GM21723 (cell line): ENCODE data around the gene TAF1C.
"Not testable (repeated sequence)": the region's sequence is repeated elsewhere in the genome, so short reads cannot be mapped to it uniquely, and the experiment has no call there.

ENCODE experiments used
- ATAC-seq: cut with Tn5 transposase; IDR thresholded peaks from one replicate; pipeline ENCODE4 v1.9.1; 2021; ENCODE audit warnings: mild to moderate bottlenecking, moderate library complexity; ENCODE audit not compliant: unreplicated experiment

Gene TAF1C

DNA sequence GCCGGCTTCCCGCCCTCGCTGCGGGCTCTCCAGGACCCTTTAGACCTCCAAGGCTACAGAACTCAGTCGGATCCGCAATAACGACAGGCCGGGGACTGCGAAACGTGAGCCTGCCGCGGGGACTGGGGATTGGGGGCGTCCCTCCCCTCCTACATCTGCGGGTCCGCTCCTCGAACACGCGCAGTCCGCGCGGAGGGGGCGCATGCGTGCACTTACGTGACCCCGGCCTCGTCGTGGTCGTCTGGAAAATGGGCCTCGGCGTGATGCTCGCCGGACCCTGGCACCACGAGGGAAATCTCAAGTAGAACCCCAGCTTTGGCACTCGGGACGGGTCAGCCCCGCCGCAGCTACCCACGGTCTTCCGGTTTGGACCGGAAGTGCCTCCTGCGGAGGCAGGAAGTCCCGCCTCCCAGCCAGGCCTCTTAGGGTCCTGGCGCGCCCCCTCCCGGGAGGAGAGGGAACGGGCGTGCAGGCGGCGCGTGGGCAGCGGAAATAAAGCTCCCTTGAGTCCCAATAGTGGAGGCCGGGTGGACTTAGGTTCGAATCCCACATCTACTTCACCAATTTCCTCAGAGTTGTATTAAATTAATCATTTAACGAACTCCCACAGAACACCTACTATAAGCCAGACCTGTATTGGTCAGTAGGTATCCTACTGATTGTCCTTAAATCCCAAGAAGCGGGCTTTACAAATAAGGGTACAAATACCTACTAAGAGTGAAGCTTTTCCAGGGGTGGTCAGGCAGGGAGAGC is at the start of gene TAF1C:
Gene TAF1C (minus strand): TSS at position 373 of the 753 bp plus-strand sequence. CDS start 2,069 bp downstream, outside the sequence.
- peak; percentile 93 for ATAC-seq

DNA sequence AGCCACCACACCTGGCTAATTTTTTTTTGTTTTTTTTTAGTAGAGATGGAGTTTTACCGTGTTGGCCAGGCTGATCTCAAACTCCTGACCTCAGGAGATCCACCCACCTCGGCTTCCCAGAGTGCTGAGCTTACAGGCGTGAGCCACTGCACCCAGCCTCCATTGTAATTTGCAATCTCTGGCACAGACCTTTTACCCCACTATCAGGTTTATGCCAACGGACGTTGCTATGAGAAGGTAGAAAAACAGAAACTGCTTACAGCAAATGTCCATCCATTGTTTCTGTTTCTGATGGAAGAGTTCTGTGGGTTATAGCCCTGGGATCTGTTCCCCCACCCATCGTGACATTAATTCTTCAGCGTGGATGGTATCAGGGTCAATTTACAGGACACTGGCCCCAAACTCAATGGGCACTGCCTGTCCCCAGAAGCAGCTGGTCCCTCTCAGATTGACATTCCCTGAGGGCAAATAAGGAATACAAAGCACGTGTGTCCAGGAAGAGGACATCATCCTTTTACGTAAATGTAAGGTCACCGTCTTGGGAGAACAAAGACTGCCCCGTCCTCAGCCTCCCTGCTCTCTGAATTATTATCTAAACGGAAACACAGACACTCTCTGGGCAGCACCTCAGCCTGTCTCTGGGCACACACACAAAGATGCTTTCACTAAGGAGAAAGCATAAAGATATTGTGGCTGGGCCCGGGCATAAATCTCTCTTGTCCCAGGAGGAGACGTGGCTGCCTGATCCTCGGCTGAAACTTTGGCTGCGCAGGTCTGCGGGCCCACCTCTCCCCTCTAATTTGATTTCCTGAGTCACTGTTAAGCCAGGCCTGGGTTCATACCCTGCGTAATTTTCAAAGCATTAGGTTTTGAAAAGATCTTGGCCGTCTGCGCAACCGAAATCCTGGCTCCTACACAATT is 47.7 kb upstream of the TAF1C start:
- no peak for ATAC-seq

- ATAC-seq, result no peak
Observed at GRCh38 chr16:84233748-84234147, 46.9 kb upstream of the TAF1C start.

DNA sequence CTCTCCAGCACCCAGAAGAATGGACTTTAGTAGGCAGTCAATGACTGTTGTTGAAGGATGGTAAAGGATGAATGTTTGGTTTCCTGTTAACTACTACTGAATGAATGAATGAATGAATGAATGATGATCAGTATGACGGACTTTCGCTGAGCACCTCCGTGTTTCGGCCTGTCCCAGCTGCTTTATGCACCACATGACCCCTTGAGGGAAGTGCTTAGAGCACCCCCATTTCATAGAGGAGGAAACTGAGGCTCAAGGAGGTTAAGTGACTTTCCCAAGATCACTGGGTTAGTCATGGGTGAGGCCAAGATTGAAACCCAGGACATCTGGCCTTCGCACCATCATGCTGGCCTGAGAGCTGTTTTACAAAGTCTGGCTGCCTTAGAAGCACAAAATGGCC is 46.1 kb upstream of the TAF1C start:
- ATAC-seq, result no peak

DNA sequence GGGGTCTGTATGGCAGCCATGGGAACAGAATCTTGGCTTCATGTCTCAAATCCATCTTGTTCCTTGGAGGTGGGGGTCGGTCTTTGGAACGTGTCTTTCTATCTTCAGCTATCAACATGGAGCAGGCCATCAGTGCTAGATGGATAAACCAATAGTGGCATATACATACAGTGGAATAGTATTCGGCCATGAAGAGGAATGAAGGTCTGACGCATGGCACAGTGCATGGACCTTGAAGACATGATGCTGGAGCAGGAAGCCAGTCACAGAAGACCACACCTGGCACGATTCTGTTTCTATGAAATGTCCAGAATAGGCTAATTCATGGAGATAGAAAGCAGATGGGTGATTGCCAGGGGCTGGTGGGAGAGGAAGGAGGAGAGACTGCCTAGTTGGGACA is 45.2 kb upstream of the TAF1C start:
- ATAC-seq, result no peak

GRCh38 chr16:84229471-84229870 is 42.6 kb upstream of the TAF1C start:
- no peak for ATAC-seq

- no peak for ATAC-seq
Observed at GRCh38 chr16:84228256-84228838, 41.5 kb upstream of the TAF1C start.

DNA sequence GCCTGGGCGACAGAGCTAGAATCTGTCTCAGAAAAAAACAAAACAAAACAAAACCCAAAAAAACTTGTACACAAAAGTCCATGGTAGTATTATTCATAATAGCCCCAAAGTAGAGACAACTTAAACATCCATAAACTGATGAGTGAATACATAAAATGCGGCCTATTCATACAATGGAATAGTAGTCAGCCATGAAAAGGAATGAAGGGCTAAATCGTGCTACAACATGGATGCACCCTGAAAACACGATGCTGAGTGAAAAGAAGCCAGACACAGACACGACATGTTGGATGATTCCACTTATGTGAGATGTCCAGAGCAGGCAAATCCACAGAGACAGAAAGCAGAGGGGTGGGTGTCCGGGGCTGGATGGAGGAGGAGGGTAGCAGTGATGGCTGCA is 40.7 kb upstream of the TAF1C start:
- ATAC-seq, result no peak

DNA sequence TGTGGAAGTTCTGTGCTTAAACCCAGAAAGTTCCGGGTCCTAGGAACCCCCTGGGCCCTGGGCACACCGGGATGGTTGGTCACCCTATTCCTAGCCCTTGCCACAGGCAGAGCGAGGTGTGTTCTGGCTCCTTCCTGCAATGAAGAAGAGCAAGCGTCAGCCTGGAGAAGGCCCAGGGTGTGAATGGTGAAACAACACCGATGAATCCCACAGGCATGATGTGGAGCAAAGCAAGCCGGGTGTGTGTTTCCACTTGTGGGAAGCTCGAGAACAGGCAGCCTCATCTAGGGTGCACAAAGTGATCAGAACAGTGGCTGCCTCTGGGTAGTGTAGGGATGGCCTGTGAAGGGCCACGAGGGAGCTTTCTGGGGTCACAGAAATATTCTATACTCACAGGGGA is 39.2 kb upstream of the TAF1C start:
- ATAC-seq, result no peak

GRCh38 chr16:84225571-84225970 is 38.7 kb upstream of the TAF1C start:
- no peak for ATAC-seq

- no peak for ATAC-seq
Observed at GRCh38 chr16:84225126-84225525, 38.3 kb upstream of the TAF1C start.

DNA sequence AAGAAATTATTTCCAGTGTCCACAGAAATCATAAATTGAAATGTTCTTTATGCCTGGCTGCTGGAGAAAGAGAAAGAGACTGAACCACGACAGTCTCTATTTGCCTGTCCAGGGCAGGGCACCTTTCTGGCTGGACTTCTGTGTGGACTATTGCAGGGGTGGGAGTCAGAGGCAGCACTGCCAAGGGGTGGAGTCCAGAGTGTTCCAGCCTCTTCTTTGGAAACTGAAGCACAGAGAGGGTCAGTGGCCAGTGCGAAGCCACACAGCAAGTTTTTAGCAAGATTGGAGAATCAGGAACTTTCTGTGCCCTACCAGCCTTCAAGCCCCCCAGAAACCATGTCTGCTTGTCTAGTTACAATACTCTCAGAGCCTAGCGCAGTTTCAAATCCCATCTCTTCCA is 37.7 kb upstream of the TAF1C start:
- no peak for ATAC-seq

DNA sequence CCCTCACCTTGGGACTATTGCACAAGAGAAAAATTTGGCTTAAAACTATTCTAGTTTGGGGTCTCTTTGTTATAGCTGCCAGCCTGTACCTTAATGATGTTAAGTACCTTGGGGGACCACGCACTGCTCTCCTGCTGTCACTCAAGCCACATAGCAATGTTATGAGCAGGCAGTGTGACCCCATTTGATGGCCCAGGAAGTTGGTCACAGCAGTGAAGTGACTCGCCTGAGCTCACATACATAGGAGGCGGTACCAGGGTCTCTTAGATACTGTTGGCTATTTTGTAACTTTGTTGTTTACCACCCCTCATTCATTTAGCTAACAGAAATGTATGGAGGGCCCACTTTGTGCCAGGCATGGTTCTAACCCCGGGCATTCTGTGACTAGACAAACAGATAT is 36.6 kb upstream of the TAF1C start:
- no peak for ATAC-seq

DNA sequence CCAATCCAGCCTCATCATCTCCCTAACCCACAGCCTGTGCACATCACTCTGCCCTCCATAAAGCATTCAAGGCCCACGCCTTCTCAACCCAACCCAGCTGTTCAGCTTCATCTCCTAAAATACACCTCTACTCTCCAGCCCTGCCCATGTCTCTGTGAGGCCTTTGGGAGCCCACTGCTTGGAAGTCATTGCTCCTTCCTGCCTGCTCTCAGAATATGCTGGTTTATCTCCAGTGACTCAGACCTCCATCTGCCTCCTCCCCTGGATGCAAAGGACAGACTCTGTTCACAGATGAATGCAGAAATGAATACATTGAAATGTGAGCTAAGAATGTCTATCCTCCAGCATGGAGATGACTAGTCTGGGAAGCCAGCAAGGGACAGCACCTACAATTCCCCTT is 34.0 kb upstream of the TAF1C start:
- no peak for ATAC-seq

DNA sequence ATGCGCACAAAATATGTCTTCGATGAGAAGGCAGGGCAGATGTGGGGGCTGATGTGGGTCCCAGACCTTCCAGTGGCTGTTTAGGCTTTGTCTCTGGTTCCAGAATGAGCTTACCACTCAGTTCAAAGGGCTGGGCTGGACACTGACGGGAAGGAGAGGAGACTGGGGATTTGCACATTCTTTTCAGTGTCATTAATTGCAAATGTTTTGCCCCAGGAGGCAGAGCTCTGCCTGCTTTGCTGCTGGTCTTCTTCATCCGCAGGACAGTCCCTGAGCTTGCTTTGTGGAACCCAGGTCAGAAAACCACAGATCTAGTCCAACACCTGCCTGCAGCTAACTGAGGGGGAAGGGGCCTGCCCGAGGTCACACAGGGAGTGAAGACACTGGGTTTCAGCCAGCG is 32.1 kb upstream of the TAF1C start:
- ATAC-seq, result no peak

DNA sequence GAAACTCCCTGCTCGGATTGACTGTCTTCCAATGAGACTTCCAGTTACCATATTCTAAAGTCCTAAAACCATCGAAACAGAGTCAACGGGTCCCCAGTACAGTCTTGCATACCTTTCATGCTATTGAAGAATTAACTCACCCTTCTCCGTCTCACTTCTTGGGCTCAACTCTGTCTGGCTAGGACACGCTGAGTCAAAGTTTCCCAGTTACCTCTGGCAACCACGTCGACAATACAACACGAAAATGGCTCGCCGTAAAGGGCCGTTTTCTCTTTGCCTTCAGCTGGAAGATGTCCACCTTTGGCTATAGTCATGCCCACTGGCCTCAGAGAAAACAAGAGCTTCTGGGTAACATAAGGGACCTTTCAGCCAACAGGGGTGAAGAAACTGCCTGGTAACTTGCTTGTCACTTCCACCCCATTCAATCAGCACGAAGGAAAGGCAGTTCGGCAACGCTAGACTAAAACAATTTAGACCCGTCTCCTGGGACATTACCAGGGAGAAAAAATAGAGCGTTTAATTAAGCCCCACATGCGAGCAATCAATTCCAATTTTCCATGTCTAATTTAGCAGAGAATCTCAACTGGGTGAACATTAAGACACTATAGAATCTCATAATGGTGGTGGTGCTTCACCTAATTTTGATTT is 31.4 kb upstream of the TAF1C start:
- ATAC-seq, result no peak

GRCh38 chr16:84216144-84216543 is 29.3 kb upstream of the TAF1C start:
- not testable (repeated sequence) for ATAC-seq

DNA sequence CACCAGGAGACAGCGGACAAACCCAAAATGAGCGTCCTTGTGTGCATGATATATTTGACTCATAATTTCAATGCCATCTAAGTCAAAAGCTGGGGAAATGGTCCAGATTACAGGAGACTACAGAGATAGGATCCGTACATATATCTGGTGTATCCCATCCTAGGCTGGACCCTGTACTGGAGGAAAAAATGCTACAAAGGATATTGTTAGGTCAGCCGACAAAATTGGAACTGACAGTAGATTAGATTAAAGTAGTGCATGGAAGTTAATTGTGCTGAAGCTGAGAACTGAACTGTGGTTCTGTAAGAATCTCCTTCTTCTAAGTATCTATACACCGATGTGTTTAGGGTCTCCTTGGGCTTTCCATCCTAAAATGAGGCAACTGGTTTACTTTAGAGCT is 28.7 kb upstream of the TAF1C start:
- no peak for ATAC-seq

- no peak for ATAC-seq
Observed at GRCh38 chr16:84214451-84215066, 27.7 kb upstream of the TAF1C start.

DNA sequence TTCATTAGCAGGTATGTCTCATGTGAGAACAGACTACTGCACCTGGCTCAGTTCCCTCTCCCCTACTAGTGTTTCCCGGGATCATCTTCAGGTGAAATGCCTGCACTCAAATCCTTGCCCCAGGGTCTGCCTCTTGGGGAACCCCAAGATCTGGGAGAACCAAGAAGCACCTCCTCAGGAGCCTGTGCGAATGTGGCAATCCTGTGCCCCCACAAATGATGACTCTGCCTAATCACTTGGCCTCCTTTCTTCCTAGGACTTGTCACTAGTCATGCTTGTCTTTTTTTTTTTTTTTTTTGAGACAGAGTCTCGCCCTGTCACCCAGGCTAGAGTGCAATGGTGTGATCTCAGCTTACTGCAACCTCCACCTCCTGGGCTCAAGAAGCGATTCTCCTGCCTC is 25.8 kb upstream of the TAF1C start:
- ATAC-seq, result no peak

- no peak for ATAC-seq
Observed at GRCh38 chr16:84212154-84212553, 25.3 kb upstream of the TAF1C start.
